Measurements from ENCODE around the gene NISCH. TPM values are rescaled to one million over a fixed set of nuclear protein-coding genes. Genes with fewer than 3 reads are reported as not detected.

Gene NISCH
- total and polyA plus RNA-seq, 2 donors (not counting 3 experiments of a cell fraction or from before 2014, with no cell fraction given): 156 to 178 TPM

DNA sequence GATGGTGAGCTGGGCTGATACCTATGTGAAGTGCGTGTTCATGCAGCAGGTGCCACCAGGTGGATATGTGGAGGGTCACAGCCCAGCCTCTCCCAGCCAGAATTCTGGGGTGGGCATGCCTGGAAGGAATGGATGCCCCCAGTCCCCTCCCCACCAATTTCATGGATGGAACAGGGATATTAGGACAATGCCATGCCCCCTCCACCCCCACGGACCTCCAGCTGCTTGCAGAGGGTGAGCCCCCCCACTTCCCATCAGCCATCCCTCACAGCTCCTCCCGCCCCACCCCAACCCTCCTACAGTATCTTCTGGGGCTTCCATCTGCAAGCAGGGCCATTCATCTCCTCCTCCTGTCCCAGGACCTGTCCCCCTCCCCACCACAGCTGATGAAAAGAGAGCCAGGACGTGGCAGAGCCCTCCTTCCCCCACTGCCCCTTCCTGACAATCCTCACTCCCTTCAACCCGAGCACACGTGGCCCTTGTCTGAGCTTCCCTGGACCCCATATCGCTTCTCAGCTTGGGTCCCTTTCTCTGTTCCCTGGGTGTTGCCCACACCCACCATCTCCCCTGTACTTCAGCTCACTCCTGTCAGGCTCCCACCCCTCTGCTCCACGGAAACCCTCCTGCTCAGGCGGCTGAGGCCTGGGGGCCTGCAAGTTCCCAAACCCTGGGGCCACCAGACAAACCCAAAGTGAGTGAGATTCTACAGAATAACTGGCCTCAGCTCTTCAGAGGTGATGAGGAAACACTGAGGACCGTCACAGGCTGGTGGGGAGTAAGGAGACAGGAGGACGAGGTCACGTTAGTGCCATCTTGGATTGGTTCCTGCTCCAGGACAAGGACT lies 7.7 kb upstream of the NISCH start:
- no peaks in the 10 kb centered on the region for H3K79me2 ChIP-seq (ENCODE audit: control insufficient read depth, insufficient read depth, low read length)
- no peak overlapping the region for H2AFZ ChIP-seq (ENCODE audit: low read depth, low read length)
- peaks cover 5% of the 10 kb centered on the region for H3K4me1 ChIP-seq (ENCODE audit: control insufficient read depth, extremely low read depth, insufficient read depth, low read length)
- no peak overlapping the region for H3K27ac ChIP-seq (ENCODE audit: insufficient read depth, low read depth, low read length)
- no peaks in the 10 kb centered on the region for H4K20me1 ChIP-seq (replicated peaks; ENCODE audit: control insufficient read depth, extremely low read depth, insufficient read depth, low read length)
- DNase-seq (ENCODE audit: low read depth, low spot score) (no peak), FAIRE-seq (no peak)
- intact Hi-C loops (cut with micrococcal nuclease): loop anchor here (1.0 to 5.0 kb wide), 3 partner anchors 19 to 210 kb away; partner anchors contain the start of gene TWF2
- BruUV-seq (replicated peaks): no TSS peak
- dilution Hi-C loops (cut with MboI; ENCODE audit: extremely low pct_ligation_motif_present, low sequenced_read_pairs): no loop called here
- H3K36me3 ChIP-seq (ENCODE audit: control insufficient read depth in 2 of 2, extremely low read depth in 1 of 2, insufficient read depth in 2 of 2, low read length in 2 of 2): no peaks in the 10 kb centered on the region
- no peaks in the 10 kb centered on the region for H3K9me1 ChIP-seq (replicated peaks; ENCODE audit: control insufficient read depth, extremely low read depth, insufficient read depth, low read length)
- no peak overlapping the region for H3K4me3 ChIP-seq (replicated peaks in 1 of 3; ENCODE audit: insufficient read depth in 1 of 3, low read depth in 1 of 3, low read length in 3 of 3)
- TF ChIP-seq POLR2AphosphoS5 (IDR thresholded peaks at IDR 0.05; ENCODE audit: insufficient read depth, low read depth, low read length) (no peak), FOS (IDR thresholded peaks at IDR 0.05; ENCODE audit: borderline replicate concordance, insufficient read depth, low read length) (no peak)
- H3K9ac ChIP-seq (replicated peaks; ENCODE audit: extremely low read depth, insufficient read depth, low read length): no peak overlapping the region
- H3K4me2 ChIP-seq (ENCODE audit: insufficient read depth, low read length): no peak overlapping the region
- H3K27me3 ChIP-seq (ENCODE audit: control insufficient read depth in 2 of 2, insufficient read depth in 2 of 2, low read length in 2 of 2): no peaks in the 10 kb centered on the region
- no peaks in the 10 kb centered on the region for H3K9me3 ChIP-seq (replicated peaks; ENCODE audit: control insufficient read depth, insufficient read depth, low read length)
- CTCF ChIA-PET: interaction anchor here (0.8 to 7.2 kb wide), 10 partner anchors 9 to 229 kb away, joined by 3 to 243 read pairs (median 6); partner anchors contain the start of gene WDR82
- POLR2A ChIA-PET: interaction anchor here (0.5 kb wide), 1 partner anchor 23 kb away, joined by 4 read pairs; no protein-coding TSS in a partner anchor

DNA sequence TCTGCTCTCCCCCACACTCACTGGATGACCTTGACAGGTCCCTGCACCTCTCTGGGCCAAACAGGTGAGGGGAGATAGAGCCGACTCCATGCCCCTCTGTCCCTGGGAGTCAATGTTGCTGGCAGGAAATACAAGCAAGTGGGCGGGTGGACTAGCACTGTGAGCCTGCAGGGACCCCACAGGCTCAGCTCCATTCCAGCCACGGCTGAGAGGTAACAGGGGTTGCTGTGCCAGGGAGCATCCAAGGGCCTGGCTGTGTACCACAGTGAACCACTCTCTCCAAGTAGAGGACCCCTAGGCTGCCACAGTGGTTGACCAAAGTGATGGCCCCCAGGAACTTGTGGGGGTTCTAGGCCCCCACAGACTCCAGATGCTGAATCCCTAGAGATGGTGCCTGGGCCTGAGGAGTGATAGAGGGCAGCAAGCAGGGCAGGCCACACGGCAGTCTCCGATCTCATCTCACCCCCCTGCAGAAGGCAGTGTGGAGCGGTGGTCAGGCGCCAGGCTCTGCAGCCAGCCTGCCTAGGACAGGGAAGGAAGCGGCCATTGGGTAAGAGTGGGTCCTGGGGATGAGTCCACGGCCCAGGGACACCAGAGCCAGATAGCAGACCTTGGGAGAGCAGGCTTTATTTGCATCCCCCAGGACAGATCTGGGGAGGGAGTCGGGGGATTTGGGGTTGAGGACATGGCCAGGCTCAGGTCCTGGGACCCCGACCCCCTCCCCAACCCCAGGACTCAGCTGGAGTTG lies 4.7 kb upstream of the NISCH start:
- Histone ChIP-seq H3K4me3 (replicated peaks in 1 of 3; ENCODE audit: insufficient read depth in 1 of 3, low read depth in 1 of 3, low read length in 3 of 3) (no peak overlapping the region), H4K20me1 (replicated peaks; ENCODE audit: control insufficient read depth, extremely low read depth, insufficient read depth, low read length) (no peaks in the 10 kb centered on the region), H2AFZ (ENCODE audit: low read depth, low read length) (no peak overlapping the region), H3K27ac (ENCODE audit: insufficient read depth, low read depth, low read length) (no peak overlapping the region), H3K4me2 (ENCODE audit: insufficient read depth, low read length) (no peak overlapping the region), H3K36me3 (ENCODE audit: control insufficient read depth in 2 of 2, extremely low read depth in 1 of 2, insufficient read depth in 2 of 2, low read length in 2 of 2) (no peaks in the 10 kb centered on the region), H3K4me1 (ENCODE audit: control insufficient read depth, extremely low read depth, insufficient read depth, low read length) (peaks cover 10% of the 10 kb centered on the region), H3K79me2 (ENCODE audit: control insufficient read depth, insufficient read depth, low read length) (peaks cover 2% of the 10 kb centered on the region), H3K9ac (replicated peaks; ENCODE audit: extremely low read depth, insufficient read depth, low read length) (no peak overlapping the region), H3K27me3 (ENCODE audit: control insufficient read depth in 2 of 2, insufficient read depth in 2 of 2, low read length in 2 of 2) (no peaks in the 10 kb centered on the region), H3K9me1 (replicated peaks; ENCODE audit: control insufficient read depth, extremely low read depth, insufficient read depth, low read length) (no peaks in the 10 kb centered on the region), H3K9me3 (replicated peaks; ENCODE audit: control insufficient read depth, insufficient read depth, low read length) (no peaks in the 10 kb centered on the region)
- TF ChIP-seq GATA2 (IDR thresholded peaks at IDR 0.05; ENCODE audit: insufficient read depth, insufficient read length, low read depth, low read length): no peak
- no peak for TF ChIP-seq FOS (IDR thresholded peaks at IDR 0.05; ENCODE audit: borderline replicate concordance, insufficient read depth, low read length)
- no peak for TF ChIP-seq POLR2AphosphoS5 (IDR thresholded peaks at IDR 0.05; ENCODE audit: insufficient read depth, low read depth, low read length)
- TF ChIP-seq, protein P1, sequence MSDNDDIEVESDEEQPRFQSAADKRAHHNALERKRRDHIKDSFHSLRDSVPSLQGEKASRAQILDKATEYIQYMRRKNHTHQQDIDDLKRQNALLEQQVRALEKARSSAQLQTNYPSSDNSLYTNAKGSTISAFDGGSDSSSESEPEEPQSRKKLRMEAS (IDR thresholded peaks at IDR 0.05; ENCODE audit: insufficient read depth, insufficient read length): no peak
- no peak for TF ChIP-seq POLR2A (IDR thresholded peaks at IDR 0.05; ENCODE audit: low read depth, low read length)
- TF ChIP-seq, protein P2, sequence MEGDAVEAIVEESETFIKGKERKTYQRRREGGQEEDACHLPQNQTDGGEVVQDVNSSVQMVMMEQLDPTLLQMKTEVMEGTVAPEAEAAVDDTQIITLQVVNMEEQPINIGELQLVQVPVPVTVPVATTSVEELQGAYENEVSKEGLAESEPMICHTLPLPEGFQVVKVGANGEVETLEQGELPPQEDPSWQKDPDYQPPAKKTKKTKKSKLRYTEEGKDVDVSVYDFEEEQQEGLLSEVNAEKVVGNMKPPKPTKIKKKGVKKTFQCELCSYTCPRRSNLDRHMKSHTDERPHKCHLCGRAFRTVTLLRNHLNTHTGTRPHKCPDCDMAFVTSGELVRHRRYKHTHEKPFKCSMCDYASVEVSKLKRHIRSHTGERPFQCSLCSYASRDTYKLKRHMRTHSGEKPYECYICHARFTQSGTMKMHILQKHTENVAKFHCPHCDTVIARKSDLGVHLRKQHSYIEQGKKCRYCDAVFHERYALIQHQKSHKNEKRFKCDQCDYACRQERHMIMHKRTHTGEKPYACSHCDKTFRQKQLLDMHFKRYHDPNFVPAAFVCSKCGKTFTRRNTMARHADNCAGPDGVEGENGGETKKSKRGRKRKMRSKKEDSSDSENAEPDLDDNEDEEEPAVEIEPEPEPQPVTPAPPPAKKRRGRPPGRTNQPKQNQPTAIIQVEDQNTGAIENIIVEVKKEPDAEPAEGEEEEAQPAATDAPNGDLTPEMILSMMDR (IDR thresholded peaks at IDR 0.05; ENCODE audit: extremely low read depth in 1 of 2, insufficient read depth in 1 of 2, low read depth in 1 of 2, low read length in 2 of 2): no peak
- POLR2A ChIA-PET: no interaction called here
- DNase-seq (ENCODE audit: low read depth, low spot score) (no peak), FAIRE-seq (no peak)
- BruUV-seq (replicated peaks): no TSS peak
- CTCF ChIA-PET: interaction anchor here (1.3 to 7.2 kb wide), 3 partner anchors 26 to 38 kb away, joined by 6 to 243 read pairs (median 145); no protein-coding TSS in a partner anchor
- dilution Hi-C loops (cut with MboI; ENCODE audit: extremely low pct_ligation_motif_present, low sequenced_read_pairs) (no loop called here), intact Hi-C loops (cut with micrococcal nuclease) (no loop called here)

Measured in endothelial cell of umbilical vein (primary cell).